GM23338 (cell line): ENCODE data around the gene DDX46.

Experiments used
- CREB1 ChIP-seq: fragments of 250-450 bp; sonication (Bioruptor Pico); IDR thresholded peaks from 2 replicates; pipeline ENCODE4 v1.5.0; 2020; ENCODE audit warnings: low read depth, mild to moderate bottlenecking, moderate library complexity
- CTCF ChIP-seq, 2 experiments: fragments of 200-600 bp in 1 of 2; sonication (generic) in 1 of 2; conservative IDR thresholded peaks; 2 replicates each; pipeline versions ENCODE4 v1.5.1 to v1.6.1; 2016 to 2017; ENCODE audit warnings: antibody characterized with exemption in 2 of 2, low read depth in 2 of 2, mild to moderate bottlenecking in 2 of 2, moderate library complexity in 1 of 2
- ETS1 ChIP-seq: IDR thresholded peaks from 2 replicates; pipeline ENCODE4 v1.6.1; 2016; ENCODE audit warnings: antibody characterized with exemption
- EZH2 ChIP-seq: fragments of 200-600 bp; sonication (generic); IDR thresholded peaks from one replicate; pipeline ENCODE4 v1.8.0; 2017; ENCODE audit warnings: antibody characterized with exemption, mild to moderate bottlenecking, low read depth; ENCODE audit not compliant: unreplicated experiment
- EZH2phosphoT487 ChIP-seq: fragments of 200-600 bp; sonication (generic); IDR thresholded peaks from one replicate; pipeline ENCODE4 v1.8.1; 2018; ENCODE audit warnings: antibody characterized with exemption; ENCODE audit not compliant: unreplicated experiment
- POLR2AphosphoS5 ChIP-seq: IDR thresholded peaks from 2 replicates; pipeline ENCODE4 v1.6.1; 2016; ENCODE audit warnings: antibody characterized with exemption, low read depth
- STAT1 ChIP-seq: IDR thresholded peaks from one replicate; pipeline ENCODE4 v1.6.1; 2016; ENCODE audit warnings: antibody characterized with exemption; ENCODE audit not compliant: unreplicated experiment
- ZNF114 ChIP-seq: fragments of 250-450 bp; sonication (Bioruptor Pico); IDR thresholded peaks from 2 replicates; pipeline ENCODE4 v1.5.0; 2020; ENCODE audit warnings: mild to moderate bottlenecking, moderate library complexity
- ZNF331 ChIP-seq: fragments of 250-450 bp; sonication (Bioruptor Pico); IDR thresholded peaks from 2 replicates; pipeline ENCODE4 v1.5.0; 2020; ENCODE audit warnings: low read depth, mild to moderate bottlenecking, moderate library complexity
- TF ChIP-seq, protein P1 (sequence below): IDR thresholded peaks from one replicate; pipeline ENCODE4 v1.6.1; 2018; ENCODE audit warnings: antibody characterized with exemption; ENCODE audit not compliant: unreplicated experiment

- TF ChIP-seq CTCF (conservative IDR thresholded peaks at IDR 0.05; ENCODE audit: low read depth in 2 of 2): no peak
- TF ChIP-seq ZNF331: no peak
- no peak for TF ChIP-seq STAT1
- TF ChIP-seq POLR2AphosphoS5: no peak
- TF ChIP-seq EZH2: no peak
- TF ChIP-seq CREB1: no peak
- no peak for TF ChIP-seq EZH2phosphoT487
- TF ChIP-seq, protein P1, sequence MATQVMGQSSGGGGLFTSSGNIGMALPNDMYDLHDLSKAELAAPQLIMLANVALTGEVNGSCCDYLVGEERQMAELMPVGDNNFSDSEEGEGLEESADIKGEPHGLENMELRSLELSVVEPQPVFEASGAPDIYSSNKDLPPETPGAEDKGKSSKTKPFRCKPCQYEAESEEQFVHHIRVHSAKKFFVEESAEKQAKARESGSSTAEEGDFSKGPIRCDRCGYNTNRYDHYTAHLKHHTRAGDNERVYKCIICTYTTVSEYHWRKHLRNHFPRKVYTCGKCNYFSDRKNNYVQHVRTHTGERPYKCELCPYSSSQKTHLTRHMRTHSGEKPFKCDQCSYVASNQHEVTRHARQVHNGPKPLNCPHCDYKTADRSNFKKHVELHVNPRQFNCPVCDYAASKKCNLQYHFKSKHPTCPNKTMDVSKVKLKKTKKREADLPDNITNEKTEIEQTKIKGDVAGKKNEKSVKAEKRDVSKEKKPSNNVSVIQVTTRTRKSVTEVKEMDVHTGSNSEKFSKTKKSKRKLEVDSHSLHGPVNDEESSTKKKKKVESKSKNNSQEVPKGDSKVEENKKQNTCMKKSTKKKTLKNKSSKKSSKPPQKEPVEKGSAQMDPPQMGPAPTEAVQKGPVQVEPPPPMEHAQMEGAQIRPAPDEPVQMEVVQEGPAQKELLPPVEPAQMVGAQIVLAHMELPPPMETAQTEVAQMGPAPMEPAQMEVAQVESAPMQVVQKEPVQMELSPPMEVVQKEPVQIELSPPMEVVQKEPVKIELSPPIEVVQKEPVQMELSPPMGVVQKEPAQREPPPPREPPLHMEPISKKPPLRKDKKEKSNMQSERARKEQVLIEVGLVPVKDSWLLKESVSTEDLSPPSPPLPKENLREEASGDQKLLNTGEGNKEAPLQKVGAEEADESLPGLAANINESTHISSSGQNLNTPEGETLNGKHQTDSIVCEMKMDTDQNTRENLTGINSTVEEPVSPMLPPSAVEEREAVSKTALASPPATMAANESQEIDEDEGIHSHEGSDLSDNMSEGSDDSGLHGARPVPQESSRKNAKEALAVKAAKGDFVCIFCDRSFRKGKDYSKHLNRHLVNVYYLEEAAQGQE: no peak
- no peak for TF ChIP-seq ZNF114 (CRISPR knock-in tag)
- no peak for TF ChIP-seq ETS1
Observed at GRCh38 chr5:134769206-134769605, 10.6 kb downstream of the DDX46 start.
